NCI-H446 treated with DMSO at 0.1 percent for 48 hours (cell line): ENCODE data around the gene RNF13.
"Not testable (repeated sequence)": the region's sequence is repeated elsewhere in the genome, so short reads cannot be mapped to it uniquely, and the experiment has no call there.

ENCODE experiments used
- DNase-seq: peaks from one replicate; lab custom pipeline; 2025; lab: John Stamatoyannopoulos, UW

RNF13 gene

DNA sequence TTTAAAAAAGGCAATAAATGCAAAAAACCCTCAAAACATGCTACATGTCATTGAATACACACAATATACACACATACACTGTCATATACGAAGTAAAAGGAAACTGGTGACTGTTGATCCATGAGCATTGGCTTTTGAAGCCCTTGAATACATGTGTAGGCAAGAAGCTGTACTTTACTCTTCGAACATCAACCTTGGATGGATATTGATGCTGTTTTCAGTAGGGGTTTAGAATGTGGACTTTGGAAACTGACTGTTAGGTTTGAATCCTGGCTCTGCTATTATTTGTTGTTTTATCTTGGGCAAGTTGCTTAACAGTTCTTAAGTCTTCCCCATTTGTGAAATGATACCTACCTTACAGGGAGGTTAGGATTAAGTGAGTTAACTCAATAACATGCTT lies 30.5 kb downstream of the RNF13 start:
- no peak for DNase-seq

DNA sequence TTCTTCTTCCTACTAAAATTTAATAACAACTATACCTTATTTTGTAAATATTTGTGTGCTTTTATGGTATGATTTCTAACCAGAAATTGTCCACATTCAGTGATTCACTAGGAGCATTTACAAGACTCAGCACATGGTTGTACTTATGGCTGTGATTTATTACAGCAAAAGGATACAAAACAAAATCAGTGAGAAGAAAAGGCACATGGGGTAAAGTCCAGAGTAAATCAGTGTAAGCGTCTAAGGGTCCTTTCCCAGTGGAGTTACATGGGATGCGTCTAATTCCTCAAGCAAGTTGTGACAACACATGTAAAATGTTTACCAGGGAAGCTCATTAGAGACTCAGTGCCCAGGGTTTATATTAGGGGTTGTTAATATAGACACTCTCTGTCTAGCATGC lies 31.1 kb downstream of the RNF13 start:
- no peak for DNase-seq

DNA sequence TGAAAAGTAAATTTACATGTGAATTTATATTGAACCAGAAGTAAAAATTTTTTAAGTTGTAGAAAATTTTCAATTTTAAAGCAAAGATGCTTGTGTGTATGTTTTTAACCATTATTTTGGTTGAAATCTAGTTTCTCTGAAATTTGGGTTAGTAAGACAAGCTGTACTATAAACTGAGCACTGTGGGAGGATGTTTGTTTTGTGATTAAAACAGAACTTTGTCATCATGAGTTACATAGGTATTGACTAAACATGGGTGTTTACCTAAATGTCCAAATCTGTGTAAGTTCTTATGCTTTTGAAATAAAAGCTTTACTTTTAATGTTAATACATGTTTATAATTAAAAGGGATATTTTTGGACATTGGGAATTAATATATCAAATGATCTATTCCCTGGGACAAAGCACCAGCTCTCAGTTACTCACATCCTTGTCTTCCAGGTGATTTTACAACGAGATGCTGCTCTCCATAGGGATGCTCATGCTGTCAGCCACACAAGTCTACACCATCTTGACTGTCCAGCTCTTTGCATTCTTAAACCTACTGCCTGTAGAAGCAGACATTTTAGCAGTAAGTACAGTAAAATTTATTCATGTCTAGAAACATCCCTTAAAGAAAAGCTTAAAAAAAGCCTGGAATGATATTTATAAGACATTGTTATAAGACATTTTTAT lies 32.7 kb downstream of the RNF13 start:
- DNase-seq, result no peak

DNA sequence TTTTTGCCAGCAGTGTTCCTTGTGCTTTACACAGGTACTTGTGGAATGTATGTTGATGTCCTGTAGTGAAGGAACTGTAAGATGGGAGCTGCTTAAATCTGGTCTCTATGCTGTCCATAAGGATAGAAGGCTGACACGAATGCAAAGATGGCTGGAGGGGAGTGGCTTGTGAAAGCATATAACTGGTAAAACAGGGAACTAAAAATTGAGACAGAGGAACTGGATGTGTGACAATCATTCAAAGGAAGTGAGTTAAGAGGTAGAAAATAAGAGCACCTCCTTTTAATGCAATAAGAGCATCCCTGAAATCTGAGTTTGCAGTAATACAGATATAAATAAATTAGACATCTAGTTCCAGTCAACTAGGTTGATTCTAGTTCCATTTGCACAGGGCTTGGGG lies 35.2 kb downstream of the RNF13 start:
- no peak for DNase-seq

DNA sequence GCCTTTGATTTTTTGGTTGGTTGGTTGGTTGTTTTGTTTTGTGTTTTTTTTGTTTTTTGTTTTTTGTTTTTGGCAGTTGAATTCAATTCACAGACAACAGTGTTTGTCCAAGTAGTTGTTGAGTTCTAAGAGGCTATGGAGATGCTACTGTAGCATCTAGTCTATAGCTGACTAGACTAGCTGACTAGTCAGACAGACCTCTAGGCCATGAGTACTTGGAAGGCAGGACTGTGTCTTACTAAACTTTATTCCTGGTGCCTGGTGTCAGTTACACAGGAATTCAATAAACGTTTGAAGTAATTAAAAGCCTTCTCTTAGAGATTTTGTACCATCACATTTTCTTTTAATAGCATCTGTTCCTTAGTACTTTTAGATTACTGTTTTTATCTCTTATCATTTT lies 35.7 kb downstream of the RNF13 start:
- no peak for DNase-seq

DNA sequence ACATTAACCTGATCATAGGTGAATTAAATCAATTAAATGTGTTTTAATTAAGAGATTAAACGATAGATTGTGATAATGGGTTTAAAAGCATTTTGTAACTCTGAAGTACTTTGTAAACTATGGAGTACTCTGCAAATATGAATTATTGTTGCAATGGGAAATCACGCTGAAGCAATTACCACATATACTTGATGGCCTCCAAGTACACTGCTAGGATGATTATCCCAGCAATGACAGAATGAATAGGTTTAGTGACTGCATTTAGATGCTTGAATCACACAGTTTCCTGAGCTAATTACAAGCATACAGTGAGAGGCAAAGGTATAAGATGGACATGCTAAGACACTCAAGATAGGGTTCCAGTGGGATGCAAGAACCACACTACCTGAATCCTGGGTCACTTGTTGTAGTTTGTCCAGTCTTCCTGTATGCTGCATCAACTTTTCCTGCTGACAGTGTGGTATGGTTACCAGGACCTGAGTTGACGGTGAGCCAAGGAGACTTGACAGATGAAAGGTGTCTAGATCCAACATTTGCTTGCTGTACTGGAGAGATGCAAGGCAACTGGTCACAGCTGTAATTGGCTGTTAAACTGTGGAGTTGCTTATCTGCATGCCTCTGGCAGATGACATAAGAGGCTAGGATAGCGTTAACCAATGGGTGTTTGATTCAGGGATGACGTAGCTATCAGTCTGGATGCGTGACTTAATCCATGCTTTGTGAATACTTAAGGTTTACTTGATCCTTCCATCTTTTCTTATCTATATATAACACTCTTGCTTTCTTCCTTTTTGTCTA lies 38.0 kb downstream of the RNF13 start:
- DNase-seq, result no peak

DNA sequence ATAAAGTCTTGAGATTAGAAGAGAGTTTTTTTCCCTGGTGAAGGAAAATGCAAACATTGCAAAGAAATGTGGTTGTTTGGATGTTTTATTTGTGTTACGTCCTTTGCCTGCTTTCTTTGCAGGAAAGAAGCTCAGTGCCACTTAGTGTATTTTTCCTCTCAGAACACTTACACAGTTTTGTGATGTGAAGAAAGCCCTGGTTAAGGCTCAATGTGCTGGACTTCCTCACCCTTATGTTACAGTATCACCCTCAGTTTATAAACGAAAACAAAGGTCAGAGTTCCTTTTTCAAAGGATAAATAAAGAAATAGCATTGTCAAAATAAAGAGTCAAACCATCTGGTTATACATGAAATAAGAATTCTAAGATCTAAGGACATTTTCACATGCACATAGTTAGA lies 45.9 kb downstream of the RNF13 start:
- DNase-seq, result no peak

DNA sequence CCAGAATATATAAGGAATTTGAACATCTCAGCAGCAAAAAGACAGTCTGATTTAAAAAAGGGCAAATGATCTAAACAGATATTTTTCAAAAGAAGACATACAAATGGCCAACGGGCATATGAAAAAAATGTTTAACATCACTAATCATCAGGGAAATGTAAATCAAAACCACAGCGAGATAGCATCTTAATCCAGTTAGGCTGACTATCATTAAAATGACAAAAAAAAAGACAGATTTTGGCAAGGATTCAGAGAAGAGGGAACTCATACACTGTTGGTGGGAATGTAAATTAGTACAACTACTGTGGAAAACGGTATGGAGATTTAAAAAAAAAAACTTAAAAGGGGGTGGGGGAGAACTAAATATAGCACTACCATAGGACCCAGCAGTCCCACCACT lies 47.9 kb downstream of the RNF13 start:
- no peak for DNase-seq

DNA sequence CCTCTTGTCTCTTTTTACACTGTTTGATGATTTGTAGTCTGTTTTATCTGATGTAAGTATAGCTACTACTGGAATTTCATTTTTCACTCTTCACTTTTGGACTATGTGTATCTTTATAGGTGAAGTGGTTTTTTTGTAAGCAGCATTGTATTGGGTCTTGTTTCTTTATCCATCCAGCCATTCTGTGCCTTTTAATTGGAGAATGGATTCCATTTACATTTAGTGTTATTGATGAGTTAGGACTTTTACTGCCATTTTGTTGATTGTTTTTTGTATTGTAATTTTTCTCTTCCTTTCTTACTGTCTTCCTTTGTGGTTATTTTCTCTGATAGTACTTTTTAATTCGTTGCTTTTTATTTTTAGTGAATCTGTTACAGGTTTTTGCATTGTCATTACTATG lies 54.5 kb downstream of the RNF13 start:
- DNase-seq, result no peak

DNA sequence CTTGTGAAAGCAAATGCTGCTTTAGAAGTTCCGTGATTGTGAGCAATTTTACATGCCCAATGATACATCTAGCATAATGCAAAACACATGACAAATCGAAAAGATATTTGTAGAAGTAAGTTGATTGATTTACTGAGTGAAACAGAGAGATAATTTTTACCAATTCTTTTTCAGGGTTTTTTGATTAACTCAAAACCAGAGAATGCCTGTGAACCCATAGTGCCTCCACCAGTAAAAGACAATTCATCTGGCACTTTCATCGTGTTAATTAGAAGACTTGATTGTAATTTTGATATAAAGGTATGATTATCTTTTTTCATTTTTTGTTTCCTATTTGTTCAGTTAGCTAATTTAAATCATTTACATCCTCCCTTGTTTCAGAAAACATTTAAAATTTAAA lies 58.8 kb downstream of the RNF13 start:
- no peak for DNase-seq

DNA sequence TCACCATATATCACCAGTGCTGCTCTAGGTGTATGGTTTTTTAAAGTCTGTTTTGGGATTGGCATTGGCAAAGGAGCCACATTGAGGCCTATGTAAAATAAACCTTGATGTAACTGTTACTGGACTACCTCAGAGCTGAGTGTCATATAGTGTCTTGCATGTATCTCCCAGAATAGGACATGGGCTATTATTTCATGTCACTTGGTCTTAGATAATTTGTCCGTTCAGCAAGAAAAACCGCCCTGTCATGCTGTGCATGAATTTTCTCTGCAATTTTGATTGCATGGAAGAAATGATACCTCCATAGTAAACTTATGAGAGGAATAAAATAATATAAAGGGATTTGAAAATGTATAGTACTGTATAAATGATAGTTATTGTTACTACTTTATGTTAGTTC lies 59.6 kb downstream of the RNF13 start:
- no peak for DNase-seq

DNA sequence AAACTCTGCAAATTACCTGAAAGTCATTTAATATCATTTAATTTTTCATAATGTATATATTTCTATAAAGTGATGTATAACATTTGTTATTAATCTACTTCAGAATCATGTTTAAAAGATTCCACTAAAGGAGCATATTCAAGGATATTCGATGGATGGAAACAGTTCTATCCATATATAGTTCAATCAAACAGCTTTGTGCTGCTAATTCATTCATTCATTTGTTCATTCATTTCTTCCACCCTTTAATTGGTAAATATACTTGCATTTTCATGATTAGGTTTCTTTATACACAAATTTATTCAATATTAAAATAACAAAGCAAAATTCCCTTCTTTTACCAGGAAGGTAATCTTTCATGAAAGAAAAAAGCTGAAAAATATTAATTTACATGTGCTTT lies 64.7 kb downstream of the RNF13 start:
- DNase-seq, result no peak

DNA sequence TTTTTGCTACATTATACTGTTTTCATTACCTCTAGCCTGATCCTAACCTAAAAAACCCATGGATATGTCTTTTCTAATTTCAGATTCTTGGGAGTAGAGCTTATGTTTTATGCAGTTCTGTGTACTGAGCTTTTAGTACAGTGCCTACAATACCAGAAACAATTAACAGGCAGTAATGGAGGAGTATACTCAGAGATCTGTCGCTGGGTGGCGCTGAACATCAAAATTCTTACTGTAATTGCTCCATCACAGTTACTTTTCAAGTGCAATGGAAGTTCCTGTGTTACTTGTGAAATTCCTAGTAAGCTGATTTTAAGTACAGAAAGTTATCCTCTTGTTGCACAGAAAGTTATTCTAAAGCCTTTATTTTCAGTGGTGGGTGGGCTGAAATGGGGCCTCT lies 66.9 kb downstream of the RNF13 start:
- DNase-seq, result peak; percentile 72

DNA sequence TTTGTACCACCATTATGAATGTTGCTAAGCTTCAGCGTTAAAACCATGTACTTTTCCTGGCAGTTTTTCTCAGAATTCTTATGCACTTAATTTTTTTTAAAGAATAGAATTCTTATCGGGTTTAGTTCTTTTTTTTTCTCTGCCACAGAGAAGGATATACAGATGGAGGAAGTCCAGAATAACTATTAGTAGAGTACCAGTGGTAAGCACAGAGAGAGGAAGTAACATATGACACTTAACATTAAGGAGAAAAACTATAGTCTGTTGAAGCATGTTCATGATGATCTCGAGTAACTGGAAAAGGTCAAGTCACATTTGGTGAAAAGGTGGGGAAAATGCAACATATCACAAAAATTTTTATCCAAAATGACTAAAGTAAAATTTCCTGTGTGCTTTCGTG lies 68.9 kb downstream of the RNF13 start:
- no peak for DNase-seq

DNA sequence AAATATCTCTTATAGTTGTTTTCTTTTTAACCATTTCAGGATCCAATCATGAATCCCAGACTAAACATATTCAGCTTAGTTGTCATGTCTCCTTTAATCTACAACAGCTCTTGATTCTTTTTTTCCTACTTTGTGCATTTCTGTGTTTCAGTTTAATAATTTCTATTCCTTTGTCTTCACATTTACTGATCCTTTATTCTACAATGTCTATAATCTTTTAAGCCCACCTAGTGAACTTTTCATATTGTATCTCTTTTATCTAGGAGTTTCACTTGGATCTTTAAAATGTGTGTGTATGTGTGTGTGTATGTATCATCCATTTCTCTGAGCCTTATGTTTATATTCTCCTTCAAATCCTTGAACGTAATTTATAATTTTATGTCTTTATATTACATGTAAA lies 70.1 kb downstream of the RNF13 start:
- no peak for DNase-seq

DNA sequence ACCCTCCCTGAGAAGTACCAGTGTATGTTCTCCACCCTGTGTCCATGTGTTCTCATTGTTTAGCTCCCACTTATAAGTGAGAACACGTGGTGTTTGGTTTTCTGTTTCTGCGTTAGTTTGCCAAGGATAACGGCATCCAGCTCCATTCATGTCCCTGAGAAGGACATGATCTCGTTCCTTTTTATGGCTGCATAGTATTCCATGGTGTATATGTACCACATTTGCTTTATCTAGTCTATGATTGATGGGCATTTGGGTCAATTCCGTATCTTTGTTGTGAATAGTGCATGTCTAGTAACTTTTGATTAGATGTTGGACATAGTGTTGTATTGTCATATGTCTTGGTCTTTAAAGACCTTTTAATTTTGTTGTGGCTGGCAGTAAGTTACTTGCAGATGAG lies 70.8 kb downstream of the RNF13 start:
- DNase-seq, result not testable (repeated sequence)

DNA sequence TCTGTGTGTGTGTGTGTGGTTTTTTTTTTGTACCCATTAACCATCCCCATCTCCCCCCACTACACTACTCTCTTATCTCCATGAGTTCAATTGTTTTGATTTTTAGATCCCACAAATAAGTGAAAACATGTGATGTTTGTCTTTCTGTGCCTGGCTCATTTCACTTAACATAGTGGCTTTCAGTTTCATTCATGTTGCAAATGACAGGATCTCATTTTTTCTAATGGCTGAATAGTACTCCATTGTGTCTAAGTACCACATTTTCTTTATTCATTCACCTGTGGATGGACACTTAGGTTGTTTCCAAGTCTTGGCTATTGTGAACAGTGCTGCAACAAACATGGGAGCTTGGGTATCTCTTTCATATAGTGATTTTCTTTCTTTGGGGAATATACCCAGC lies 71.8 kb downstream of the RNF13 start:
- DNase-seq, result not testable (repeated sequence)

DNA sequence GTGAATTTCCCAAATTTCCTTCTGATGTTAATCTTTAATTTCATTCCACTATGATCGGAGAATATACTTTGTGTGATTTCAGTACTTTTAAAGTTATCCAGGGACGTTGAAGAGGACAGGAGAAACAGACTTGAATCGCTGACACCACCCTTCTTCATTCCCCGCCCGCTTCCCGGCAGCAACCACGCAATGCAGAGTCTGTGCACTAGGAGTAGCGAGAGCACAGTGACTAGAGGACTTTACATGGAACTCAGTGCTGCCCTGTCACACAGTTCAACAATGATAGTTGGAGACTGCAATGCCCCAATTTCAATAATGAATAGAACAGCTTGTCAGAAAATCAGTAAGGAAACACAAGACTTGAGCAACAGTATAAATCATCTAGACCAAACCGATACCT lies 73.9 kb downstream of the RNF13 start:
- DNase-seq, result no peak

DNA sequence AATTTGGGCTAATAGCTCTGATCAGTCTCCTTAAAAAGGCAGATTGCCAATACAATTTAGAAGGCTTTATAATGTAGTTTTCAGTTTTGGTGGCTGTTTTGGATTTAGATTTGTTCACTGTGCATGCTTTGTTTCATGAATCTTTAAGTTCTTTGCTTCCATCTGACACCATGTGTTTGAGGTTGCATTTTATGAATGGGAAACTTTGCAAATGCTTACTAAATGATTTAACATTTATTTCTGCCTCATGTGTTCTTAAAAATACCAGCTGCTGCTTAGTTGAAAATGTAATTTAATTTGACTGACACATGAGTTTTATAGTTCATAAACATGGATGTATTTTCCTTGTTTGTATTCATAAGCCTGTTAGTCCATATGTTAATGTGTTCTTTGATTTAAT lies 78.6 kb downstream of the RNF13 start:
- DNase-seq, result peak; percentile 88

DNA sequence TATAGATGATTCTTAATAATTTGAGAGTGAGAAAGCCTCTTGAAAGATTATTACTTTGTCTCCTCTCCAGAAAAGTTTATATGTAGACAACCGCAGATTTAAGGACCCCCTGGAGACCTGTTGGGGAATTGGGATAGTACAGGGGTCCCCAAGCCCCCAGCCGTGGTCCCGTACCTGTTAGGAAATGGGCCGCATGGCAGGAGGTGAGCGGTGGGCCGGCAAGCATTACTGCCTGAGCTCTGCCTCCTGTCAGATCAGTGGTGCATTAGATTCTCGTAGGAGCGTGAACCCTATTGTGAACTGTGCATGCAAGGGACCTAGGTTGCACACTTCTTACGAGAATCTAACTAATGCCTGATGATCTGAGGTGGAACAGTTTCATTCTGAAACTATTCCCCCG lies 79.4 kb downstream of the RNF13 start:
- DNase-seq, result no peak

DNA sequence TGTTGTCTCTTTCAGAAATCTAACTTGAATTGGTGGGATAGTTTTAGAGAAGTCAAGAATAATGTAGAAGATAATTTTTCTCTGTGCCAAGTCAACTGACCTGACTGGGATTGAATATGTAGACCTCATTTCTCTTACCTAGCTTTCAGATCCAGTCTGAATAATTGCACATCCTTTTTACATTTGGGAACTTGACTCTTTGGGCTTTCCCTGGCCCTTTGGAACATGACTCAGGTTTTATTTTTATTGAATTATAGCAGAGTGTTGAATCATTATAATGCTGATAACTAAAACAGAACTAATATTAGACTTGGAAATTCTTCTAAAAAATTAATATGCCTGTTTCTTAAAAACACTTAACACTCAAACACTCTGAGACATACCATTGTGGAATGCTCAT lies 81.2 kb downstream of the RNF13 start:
- no peak for DNase-seq

DNA sequence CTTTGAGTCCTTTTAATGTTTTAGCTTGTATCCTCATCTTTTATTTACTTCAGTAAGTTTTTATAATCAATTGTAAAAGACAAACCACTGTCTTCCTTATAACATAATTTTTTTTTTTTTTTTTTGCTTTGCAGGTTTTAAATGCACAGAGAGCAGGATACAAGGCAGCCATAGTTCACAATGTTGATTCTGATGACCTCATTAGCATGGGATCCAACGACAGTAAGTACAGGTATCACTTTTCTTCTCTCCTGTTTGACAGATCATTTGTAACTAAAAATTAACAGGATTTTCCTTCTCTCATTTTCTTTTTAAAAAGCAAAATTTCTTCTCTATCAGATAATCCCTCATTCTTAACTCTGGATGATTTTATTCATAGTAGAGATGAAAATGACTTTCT lies 82.3 kb downstream of the RNF13 start:
- no peak for DNase-seq

DNA sequence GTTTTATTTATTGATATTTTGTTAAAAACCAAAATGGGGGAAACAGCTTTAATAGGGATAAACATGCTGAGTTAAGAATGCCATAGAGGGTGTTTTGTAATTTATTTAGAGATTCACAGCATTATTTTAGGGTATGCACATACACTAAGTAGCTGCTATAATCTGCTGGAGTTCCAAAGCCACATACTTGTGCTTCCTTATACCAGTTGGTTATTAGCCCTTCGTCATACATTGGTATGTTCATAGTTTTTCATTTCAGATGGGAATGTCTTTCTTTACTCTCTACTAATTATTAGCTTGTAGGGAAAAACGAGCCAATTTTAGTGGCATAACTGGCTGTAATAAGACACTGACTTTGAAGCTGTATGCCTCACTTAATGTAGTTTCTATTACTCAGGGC lies 82.8 kb downstream of the RNF13 start:
- DNase-seq, result no peak

DNA sequence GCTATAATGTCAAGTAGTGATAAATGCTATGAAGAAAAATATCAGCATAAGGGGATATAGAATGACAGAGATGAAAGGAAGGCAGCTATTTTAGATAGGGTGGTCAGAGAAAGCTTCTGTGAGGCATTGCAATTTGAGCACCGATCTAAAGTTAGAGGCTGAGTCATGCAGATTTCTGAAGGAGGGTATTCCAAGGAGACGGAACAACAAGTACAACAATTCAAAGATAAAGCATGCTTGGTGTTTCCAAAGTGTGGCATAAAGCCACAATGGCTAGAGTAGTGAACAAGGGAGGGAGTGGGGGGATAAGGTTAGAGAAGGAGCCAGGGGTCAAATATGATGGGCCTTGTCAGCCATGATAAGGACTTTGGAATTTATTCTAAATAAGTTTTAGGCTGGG lies 85.8 kb downstream of the RNF13 start:
- no peak for DNase-seq
